ENCODE measurements around the gene GPC2.
A peak's percentile ranks its signal among the peaks of the same experiment; 100 is the strongest.
"Not testable (repeated sequence)": the region's sequence is repeated elsewhere in the genome, so short reads cannot be mapped to it uniquely, and the experiment has no call there.

The GPC2 gene

DNA sequence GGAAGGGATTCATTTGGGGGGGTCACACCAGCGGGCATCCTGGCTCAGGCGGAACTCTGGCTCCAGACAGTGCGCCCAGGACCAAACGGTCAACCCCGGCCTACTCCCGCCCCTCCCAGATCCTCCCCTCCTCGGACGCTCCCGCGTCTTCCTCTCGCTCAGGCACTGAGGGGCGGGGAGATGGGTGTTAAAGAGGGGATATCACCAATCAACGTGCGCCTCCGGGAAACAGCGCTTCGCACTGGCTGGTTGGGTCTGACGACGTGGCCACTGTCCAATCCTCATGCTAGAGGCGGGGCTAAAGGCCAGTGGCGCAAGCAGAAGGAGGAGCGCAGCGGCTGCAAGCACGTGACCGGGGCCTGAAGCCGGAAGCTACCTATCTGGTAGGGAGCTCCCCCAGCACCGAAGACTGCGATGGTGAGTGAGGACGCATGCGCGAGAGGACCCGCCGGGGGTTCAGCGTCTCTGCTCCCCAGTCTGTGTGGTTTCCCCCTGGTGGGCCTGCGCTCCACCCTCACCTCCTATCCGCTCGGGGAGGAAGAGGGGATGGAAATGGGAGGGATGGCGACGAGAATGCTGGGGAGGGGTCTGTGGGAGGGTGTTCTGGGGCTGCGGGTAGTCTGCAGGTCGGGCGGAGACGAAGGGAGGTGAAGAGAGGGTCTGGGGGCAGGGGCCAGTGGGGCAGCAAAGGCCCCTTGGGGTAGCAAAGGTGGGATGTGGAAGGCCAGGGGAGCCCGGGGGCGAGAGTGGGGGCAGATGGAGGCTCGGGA is 28.4 kb downstream of the GPC2 start, which contains the start of gene LAMTOR4:
Gene LAMTOR4, plus strand, starts transcription at position 360 of the 770 bp plus-strand sequence. Its CDS starts 55 bp downstream, at position 415.
- peak; percentile 99 to 100 for DNase-seq

DNA sequence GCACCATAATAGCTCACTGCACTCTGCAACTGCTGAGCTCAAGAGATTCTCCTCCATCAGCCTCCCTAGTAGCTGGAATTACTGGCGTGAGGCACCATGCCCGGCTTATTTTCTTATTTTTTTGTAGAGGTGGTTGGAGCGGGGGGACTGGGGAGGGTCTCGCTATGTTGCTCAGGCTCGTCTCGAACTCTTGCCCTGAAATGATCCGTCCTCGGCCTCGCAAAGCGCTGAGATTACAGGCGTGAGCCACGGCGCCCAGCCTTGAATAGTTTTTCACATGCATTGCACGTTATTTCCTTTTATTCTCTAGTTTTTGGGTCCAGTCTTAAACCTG is 29.0 kb downstream of the GPC2 start:
- DNase-seq, result no peak

DNA sequence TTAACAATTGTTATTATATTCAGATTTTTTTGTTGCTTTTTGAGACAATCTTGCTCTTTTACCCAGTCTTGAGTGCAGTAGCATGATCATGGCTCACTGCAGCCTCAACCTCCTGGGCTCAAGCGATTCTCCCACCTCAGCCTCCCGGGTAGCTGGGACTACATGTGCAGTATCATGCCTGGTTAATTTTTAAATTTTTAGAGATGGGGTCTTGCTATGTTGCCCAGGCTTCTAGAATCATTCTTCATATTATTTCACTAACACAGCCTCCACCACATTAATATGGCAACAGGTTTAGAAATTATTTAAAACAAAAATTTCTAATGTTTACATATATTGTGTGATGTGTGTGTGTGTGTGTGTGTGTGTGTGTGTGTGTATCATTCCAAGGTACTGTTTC is 29.9 kb downstream of the GPC2 start:
- DNase-seq, result no peak

DNA sequence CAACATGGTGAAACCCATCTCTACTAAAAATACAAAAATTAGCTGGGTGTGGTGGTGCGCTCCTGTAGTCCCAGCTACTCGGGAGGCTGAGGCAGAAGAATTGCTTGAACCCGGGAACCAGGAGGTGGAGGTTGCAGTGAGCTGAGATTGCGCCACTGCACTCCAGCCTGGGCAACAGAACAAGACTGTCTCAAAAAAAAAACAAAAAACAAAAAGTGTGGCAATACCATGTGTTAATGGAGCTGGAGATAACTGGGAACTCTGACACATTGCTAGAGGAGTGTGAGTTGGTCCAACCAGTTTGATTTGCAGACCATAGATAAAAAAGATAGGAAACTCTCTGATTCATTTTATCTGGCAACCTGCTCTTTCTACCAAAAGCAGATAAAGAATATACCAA is 30.8 kb downstream of the GPC2 start:
- not testable (repeated sequence) for DNase-seq

DNA sequence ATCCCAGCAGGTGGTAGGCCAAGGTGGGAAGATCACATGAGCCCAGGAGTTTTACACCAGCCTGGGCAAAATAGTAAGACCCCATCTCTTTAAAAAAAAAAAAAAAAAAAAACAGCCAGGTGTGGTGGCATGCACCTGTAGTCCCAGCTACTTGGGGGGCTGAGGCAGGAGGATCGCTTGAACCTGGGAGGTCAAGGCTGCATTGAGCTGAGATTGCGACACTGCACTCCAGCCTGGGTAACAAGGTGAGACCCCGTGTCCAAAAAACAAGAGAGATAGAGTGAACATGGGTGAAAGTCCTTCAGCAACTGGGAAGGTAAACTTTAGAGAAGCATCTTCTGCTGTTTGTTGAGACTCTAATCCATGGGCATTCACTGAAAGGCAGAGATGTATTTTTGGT is 34.7 kb downstream of the GPC2 start:
- DNase-seq, result no peak

DNA sequence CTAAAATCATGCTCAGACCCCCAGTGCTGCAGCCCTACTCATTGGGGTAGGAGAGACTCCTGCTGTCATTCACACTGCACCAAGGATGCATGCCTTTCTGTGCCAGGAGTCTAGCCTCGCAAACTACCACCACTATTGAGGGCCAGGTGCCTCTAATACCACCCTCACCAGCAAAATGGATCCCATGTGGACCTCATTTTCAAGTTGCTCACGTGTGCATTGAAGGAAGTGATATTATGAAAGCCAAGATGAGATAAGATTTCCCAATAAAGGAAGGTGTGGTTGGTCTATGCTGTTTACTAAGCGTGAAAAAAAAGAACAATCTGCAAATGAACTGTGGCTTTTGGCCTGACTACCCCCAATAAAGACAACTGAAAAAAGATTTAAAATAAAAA is 35.6 kb downstream of the GPC2 start:
- no peak for DNase-seq

DNA sequence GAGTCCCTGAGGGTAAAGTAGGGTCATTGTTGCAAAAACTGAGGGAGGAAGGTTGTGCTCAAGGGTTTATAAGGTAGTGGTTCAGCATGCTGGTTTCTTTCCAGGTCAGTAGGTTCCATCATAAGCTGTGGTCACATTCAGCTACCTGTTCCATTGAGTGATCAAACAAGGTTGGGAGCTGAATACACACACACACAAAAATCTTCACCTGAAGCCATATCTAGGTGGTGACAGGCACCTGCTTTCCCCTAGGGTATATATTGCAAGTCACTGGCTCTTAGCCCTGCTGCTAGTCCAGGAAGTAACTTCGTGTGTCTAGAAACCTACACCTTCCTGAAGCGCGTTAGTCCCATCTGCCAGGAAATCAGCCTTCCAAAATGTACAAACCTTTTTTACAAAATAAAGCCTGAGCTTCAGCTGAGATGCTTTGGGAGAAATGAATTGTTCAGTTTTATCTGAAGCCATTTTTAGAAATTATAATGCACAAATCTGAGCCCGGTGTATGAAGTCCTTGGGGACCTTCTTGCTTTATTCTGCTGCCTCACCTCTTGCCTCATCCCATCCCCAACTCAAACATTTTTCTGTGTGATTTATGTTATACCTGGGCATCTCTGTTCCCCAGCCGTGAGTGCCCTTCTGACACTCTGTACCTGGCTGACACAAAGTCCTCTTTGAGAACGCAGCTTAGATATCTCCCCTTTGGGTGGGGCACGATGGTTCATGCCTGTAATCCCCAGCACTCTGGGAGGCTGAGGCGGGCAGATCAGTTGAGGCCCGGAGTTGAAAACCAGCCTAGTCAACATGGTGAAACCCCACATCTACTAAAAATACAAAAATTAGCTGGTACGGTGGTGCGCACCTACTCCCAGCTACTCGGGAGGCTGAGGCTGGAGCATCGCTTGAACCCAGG is 39.1 kb downstream of the GPC2 start:
- no peak for DNase-seq

DNA sequence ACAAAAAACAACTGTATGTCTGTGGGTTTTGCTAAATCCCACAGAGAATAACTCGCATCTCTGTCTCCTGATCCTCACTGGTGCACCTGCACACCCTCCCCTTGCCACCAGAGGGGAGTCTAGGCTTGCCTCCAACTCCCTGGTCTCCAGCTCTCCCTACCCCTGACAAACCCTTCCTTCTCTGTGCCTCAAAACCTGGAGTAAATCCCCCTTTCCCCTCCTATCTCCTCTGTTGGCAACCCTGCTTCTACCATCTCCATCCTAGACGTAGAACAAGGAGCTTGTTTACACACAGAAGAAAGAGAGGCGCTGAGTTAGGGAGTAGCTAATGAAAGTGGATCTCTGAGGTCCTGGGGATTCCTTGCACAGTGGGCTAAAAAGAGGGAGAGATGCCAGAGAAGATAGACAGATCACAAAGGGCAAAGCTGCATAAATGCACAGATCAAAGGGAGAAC is 44.5 kb downstream of the GPC2 start:
- peak; percentile 44 to 83 for DNase-seq

DNA sequence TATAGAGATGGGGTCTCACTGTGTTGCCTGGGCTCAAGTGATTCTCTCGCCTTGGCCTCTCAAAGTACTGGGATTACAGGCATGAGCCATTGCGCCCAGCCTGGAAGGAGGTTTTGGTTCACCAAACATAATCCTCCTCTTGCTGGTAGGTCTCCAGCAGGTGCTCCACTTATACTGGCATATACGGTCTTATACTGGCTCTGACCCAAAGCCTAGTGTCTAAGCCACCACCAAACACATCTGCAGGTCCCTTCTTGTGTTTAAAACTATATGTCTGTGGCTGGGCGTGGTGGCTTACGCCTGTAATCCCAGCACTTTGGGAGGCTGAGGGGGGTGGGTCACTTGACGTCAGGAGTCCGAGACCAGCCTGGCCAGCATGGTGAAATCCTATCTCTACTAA is 45.1 kb downstream of the GPC2 start:
- DNase-seq, result no peak

DNA sequence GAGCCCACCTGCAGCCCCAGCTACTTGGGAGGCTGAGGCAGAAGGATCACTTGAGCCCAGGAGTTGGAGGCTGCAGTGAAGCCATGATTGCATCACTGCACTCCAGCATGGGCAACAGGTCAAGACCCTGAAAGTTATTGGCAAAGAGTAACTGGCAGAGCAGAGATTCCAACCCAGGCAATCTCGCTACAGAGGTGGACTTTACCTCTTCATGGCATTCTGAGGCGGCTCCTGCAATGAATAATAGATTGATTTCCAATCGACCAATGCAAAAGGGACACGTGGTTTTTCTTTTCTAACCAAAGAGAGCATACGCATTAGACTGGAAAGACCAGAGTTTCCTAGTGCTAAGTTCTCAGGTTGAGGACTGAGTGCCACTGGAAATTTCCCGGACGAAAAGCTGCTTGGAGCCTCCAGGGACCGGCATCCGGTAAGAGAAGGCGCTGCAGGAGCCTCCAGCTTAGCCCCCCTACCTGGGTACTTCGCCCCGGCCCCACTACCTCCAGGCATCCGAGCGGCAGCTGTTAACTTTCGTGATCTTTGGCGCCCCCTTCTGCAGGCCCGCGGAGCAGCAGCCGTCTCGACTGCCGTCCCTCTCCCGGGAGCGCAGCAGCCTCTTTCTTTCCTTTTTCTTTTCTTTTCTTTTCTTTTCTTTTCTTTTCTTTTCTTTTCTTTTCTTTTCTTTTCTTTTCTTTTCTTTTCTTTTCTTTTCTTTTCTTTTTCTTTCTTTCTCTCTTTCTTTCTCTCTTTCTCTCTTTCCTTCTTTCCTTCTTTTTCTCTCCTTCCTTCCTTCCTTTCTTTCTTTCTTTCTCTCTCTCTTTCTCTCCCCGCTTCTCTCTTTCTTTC is 46.4 kb downstream of the GPC2 start:
- DNase-seq, result peak; percentile 30 to 90

DNA sequence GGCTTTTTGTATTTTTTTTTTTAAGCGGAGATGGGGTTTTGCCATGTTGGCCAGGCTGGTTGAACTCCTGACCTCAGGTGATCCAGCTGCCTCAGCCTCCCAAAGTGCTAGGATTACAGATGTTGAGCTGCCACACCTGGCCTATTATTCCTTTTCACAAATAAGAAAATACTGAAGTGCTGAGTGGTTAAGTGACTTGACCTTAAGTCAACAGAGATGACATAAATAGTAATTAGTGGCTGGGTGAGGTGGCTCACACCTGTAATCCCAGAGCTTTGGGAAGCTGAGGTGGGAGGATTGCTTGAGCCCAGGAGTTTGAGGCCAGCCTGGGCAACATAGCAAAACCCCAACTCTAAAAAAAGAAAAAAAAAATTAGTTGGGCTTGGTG is 47.0 kb downstream of the GPC2 start:
- not testable (repeated sequence) for DNase-seq

DNA sequence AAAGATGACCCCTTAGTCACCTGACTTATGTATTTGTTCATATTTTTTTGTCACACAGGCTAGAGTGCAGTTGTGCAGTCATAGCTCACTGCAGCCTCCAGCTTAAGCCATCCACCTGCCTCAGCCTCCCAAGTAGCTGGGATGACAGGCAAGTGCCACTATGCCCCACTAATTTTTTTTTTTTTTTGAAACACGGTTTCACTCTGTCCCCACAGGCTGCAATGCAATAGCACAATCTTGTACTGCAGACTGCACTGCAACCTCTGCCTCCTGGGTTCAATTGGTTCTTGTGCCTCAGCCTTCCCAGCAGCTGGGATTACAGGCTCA is 48.6 kb downstream of the GPC2 start:
- no peak for DNase-seq

DNA sequence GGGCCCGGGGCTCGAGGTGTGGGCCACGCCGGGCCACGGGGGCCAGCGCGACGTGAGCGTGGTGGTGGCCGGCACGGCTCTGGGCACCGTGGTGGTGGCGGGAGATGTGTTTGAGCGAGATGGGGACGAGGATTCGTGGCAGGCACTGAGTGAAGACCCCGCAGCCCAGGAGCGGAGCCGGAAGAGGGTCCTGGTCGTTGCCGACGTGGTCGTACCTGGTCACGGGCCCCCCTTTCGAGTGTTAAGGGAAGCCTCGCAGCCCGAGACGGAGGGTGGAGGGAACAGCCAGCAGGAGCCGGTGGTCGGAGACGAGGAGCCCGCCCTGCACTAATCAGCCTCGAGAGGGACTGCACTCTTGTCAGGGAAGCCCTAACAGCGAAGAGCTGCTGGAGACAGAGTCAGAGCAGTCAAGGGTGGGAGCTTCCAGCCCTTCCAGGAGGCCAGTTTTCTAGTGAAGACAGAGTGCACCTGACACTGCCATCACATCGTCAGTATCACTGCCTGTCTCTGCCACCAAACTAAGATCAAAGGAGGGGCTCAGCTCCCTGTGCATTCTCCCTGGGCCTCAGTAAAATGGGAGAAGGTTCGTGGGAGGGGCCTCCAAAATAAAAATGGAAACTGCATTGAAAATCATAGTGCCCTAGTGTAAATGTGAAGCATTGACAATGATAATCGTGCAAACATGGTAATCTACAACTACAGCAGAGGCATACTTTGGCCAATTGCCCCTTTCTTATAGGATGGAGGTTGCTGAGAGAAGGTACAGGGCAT is 49.1 kb downstream of the GPC2 start:
- peak; percentile 42 to 64 for DNase-seq

DNA sequence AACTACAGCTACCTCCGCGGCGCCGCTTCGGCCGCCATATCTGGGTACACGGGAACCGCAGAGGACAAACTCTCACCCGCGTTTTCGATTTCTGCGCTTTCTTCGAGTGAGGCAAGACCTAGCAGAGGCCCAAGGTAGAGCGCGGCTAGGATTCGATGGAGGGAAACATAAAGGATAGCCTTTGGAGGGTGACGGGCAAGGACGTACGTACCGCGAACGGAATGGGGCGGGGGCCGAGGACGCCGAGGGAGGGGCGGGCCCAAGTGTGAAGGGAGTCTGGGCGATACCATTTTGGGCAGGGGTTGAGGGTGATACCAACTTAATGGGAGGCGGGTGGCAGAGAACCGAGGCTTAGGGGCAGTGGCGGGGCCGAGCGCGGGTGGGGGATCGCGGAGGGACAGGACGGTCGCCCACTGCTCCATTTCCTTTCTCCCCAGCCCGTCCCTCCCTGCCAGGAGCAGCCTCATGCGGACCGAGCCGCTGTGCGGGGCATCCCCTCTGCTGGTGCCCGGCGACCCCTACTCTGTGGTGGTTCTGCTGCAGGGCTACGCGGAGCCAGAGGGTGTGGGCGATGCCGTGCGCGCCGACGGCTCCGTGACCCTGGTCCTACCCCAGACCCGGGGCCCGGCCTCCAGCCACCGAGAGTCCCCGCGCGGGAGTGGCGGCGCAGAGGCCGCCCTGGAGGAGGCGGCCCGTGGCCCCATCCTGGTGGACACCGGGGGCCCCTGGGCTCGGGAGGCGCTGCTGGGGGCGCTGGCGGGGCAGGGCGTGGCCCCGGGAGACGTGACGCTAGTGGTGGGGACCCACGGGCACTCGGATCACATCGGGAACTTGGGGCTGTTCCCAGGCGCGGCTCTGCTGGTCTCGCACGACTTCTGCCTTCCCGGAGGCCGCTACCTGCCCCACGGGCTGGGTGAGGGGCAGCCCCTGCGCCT is 50.0 kb downstream of the GPC2 start, which contains the start of gene MBLAC1:
Gene MBLAC1, plus strand, starts transcription at position 37 of the 935 bp plus-strand sequence. Its CDS starts 429 bp downstream, at position 466.
- DNase-seq, result peak; percentile 90 to 97

DNA sequence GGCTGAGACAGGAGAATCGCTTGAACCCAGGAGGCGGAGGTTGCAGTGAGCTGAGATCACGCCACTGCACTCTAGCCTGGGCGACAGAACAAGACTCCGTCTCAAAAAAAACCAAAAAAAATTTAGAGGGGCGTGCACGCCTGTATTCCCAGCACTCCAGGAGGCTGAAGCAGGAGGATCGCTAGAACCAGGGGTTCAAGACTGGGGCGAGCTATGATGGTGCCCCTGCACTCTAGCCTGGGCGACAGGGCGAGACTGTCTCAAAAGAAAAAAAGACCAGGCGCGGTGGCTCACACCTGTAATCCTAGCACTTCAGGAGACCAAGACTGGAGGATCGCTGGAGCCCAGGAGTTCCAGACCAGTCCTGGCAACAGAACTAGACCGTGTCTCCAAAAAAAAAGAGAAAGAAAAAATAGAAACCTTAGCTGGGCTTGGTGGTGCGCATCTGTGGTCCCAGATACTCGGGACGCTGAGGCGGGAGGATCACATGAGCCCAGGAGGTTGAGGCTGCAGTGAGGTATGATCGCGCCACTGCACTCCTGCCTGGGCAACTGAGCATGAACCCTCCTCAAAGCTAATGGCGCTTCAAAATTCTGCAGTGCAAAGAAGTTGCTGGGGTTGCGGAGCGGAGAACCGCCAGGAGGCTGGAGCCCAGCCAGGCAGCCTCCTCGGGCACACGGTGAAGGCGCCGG is 50.8 kb downstream of the GPC2 start:
- no peak for DNase-seq

DNA sequence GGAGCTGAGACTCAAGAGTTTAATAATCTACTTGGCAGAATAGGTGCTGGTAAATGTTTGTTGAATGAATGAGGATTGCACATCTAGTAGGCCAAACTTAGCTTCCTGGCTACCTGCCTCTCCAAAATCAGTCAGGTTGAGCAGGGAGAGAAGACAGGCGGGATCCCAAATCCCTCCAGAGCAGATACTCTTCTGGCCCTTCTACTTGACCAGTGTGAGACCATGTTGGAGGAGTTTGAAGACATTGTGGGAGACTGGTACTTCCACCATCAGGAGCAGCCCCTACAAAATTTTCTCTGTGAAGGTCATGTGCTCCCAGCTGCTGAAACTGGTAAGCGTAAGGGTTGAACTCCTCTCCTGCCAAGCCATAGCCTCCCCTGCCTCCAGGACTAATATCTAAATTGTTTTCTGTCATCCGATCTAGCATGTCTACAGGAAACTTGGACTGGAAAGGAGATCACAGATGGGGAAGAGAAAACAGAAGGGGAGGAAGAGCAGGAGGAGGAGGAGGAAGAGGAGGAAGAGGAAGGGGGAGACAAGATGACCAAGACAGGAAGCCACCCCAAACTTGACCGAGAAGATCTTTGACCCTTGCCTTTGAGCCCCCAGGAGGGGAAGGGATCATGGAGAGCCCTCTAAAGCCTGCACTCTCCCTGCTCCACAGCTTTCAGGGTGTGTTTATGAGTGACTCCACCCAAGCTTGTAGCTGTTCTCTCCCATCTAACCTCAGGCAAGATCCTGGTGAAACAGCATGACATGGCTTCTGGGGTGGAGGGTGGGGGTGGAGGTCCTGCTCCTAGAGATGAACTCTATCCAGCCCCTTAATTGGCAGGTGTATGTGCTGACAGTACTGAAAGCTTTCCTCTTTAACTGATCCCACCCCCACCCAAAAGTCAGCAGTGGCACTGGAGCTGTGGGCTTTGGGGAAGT is 52.6 kb downstream of the GPC2 start:
- DNase-seq, result no peak

DNA sequence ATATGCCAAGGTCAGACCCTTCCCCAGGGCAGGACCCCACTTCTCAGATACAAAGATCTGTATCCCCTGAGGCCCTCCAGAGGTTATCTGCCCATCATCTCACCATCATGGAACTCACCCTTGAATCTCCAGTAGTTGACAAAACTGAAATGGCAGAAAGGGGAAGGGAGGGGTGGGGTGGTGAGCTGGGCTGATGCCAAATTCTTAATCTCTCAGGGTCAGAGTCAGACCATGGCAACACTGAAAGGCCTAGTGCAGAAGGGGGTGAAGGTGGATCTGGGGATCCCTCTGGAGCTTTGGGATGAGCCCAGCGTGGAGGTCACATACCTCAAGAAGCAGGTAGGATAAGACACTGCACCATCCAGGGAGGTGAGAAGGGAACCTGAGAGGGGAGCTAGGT is 54.6 kb downstream of the GPC2 start:
- DNase-seq, result no peak

DNA sequence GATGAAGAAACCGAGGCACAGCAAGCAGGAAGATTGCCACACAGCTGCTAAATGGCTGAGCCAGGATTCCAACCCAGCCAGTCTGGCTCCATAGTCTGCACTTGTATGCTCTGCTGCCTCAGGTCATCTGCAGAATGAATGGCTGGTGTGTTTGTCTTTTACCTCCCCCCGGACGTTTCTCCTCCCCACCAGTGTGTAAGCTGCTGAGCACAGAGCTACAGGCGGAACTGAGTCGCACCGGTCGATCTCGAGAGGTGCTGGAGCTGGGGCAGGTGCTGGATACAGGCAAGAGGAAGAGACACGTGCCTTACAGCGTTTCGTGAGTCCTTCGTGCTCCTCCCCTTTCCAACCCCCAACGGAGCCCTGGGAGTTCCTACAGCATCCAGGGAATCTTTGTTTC is 55.1 kb downstream of the GPC2 start:
- peak; percentile 71 to 82 for DNase-seq

DNA sequence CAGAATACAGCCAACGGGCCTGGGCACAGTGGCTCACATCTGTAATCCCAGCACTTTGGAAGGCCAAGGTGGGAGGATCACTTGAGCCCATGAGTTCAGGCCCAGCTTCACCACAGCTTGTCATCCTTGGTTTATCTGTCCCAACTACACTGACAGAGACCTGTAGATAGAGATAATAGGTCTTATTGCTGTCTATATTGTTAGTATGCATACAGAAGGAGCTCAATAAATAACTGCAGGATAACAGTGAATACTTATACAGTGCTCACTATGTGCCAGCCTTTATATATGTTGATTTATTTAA is 56.5 kb downstream of the GPC2 start:
- no peak for DNase-seq

All from NCI-H526 (cell line).